Measurements from ENCODE around the gene NRN1.
"Not testable (repeated sequence)": the region's sequence is repeated elsewhere in the genome, so short reads cannot be mapped to it uniquely, and the experiment has no call there.

GRCh38 chr6:6022841-6023240 lies 16.1 kb upstream of the NRN1 start:
- TF ChIP-seq EZH2phosphoT487, CTCF (IDR thresholded peaks at IDR 0.05): not testable (repeated sequence)

All from neural progenitor cell (in vitro differentiated cells).